WERI-Rb-1 (cell line): Measurements from ENCODE around the gene HADHA.

Source experiments
- DNase-seq: peaks from one replicate; pipeline ENCODE4 v3.0.0-alpha.2; 2020
- H3K27ac ChIP-seq: fragments of 250-450 bp; sonication (Bioruptor Pico); 2 replicates; pipeline ENCODE4 v1.5.1; 2020; ENCODE audit warnings: mild to moderate bottlenecking, moderate library complexity
- H3K27me3 ChIP-seq: fragments of 250-450 bp; sonication (Bioruptor Pico); 2 replicates; pipeline ENCODE4 v1.5.1; 2021; ENCODE audit warnings: mild to moderate bottlenecking, low read depth, moderate library complexity; ENCODE audit not compliant: insufficient read depth, severe bottlenecking
- H3K36me3 ChIP-seq: fragments of 250-450 bp; sonication (Bioruptor Pico); 2 replicates; pipeline ENCODE4 v1.5.1; 2020; ENCODE audit warnings: mild to moderate bottlenecking, moderate library complexity
- H3K4me3 ChIP-seq: 2 replicates; pipeline ENCODE4 v1.5.1; 2011; ENCODE audit warnings: low read depth, mild to moderate bottlenecking, control low read depth, low read length
- H3K9me3 ChIP-seq: fragments of 250-450 bp; sonication (Bioruptor Pico); 2 replicates; pipeline ENCODE4 v1.5.1; 2021; ENCODE audit warnings: mild to moderate bottlenecking, moderate library complexity; ENCODE audit not compliant: severe bottlenecking
- CTCF ChIP-seq: IDR thresholded peaks from 2 replicates; pipeline ENCODE4 v1.5.1; 2011; ENCODE audit warnings: low read depth, mild to moderate bottlenecking, control low read depth, inconsistent platforms, low read length

The HADHA gene

DNA sequence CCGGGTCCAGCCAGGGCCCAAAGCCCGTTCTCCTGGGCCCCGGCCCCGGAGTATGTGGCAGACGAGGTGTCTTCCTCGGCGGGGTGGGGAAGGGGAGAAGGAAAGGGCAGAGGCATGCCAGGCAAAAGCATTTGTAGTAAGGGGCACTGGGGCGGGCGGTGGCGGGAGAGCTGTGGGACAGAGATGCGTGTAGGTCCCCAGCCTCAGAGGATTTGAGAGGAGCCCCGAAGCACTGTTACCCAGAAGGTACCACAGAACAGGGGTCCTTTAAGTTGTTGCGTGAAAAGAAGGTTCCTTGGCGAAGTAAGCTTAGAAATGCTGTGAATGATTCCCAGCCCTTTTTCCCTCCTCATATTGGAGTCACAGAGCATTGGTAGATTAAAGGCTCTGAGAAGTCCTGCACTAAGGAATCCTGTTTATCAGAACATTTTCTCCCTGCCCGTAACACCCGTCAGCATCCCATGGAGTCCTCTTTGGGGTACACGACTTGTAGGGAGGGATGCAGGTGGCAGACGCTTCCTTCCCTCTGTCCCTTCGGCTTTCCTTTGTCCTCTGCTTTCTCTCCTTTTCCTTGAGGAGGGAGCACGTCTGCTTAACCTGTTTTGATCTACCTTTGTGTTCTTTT is 59.0 kb downstream of the HADHA start:
- H3K9me3 ChIP-seq, result no peaks in the 10 kb centered on the region

GRCh38 chr2:26184555-26185303 is 59.7 kb downstream of the HADHA start:
- DNase-seq, result no peak
- H3K27me3 ChIP-seq, result no peaks in the 10 kb centered on the region
- H3K27ac ChIP-seq, result no peak overlapping the region
- no peak overlapping the region for H3K4me3 ChIP-seq
- H3K9me3 ChIP-seq, result no peaks in the 10 kb centered on the region
- H3K36me3 ChIP-seq, result peaks cover 73% of the 10 kb centered on the region
- TF ChIP-seq CTCF, result no peak

More for the DNA sequence above, 59.0 kb downstream of the HADHA start:
- TF ChIP-seq CTCF, result no peak
- H3K36me3 ChIP-seq, result peaks cover 75% of the 10 kb centered on the region
- H3K27me3 ChIP-seq, result no peaks in the 10 kb centered on the region
- H3K27ac ChIP-seq, result no peak overlapping the region
- DNase-seq, result no peak
- no peak overlapping the region for H3K4me3 ChIP-seq

DNA sequence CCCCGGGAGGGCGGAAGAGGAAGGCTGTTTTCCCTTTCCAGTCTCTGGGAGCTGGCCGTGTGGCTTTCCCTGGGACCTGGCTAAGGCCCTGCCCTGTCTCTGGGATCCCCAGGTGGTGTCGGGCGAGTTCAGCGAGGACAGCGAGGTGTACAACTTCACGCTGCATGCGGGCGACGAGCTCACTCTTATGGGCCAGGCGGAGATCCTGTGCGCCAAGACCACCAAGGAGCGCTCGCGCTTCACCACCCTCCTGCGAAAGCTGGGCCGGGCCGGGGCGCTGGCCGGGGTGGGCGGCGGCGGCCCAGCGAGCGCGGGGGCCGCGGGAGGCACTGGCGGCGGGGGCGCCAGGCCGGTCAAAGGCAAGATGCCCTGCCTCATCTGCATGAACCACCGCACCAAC is 60.3 kb downstream of the HADHA start:
- no peak for DNase-seq
- H3K27me3 ChIP-seq, result no peaks in the 10 kb centered on the region
- H3K36me3 ChIP-seq, result peaks cover 68% of the 10 kb centered on the region
- no peak overlapping the region for H3K27ac ChIP-seq
- no peak for TF ChIP-seq CTCF
- no peak overlapping the region for H3K4me3 ChIP-seq
- no peaks in the 10 kb centered on the region for H3K9me3 ChIP-seq

GRCh38 chr2:26182887-26183630 is 61.4 kb downstream of the HADHA start:
- Histone ChIP-seq H3K36me3 (peaks cover 65% of the 10 kb centered on the region), H3K9me3 (no peaks in the 10 kb centered on the region), H3K27me3 (no peaks in the 10 kb centered on the region), H3K4me3 (no peak overlapping the region), H3K27ac (no peak overlapping the region)
- no peak for DNase-seq
- TF ChIP-seq CTCF, result no peak

- no peak overlapping the region for H3K4me3 ChIP-seq
- no peak for DNase-seq
- peaks cover 65% of the 10 kb centered on the region for H3K36me3 ChIP-seq
- TF ChIP-seq CTCF, result no peak
- no peak overlapping the region for H3K27ac ChIP-seq
- no peaks in the 10 kb centered on the region for H3K27me3 ChIP-seq
- no peaks in the 10 kb centered on the region for H3K9me3 ChIP-seq
Measured at GRCh38 chr2:26182441-26182840, 62.0 kb downstream of the HADHA start.
